ENCODE measurements around the gene ZNF823.

ZNF823 gene

GRCh38 chr19:11736696-11737095, 2.0 kb downstream of the ZNF823 start:
- no peak for DNase-seq

GRCh38 chr19:11735375-11735774, 3.4 kb downstream of the ZNF823 start:
- no peak for DNase-seq

GRCh38 chr19:11729586-11729985, 9.2 kb downstream of the ZNF823 start:
- DNase-seq, result no peak

- DNase-seq, result no peak
Measured at GRCh38 chr19:11722414-11722813, 16.3 kb downstream of the ZNF823 start.

- DNase-seq, result no peak
Measured at GRCh38 chr19:11721681-11722080, 17.1 kb downstream of the ZNF823 start.

GRCh38 chr19:11710313-11710712, 28.4 kb downstream of the ZNF823 start:
- DNase-seq, result no peak

GRCh38 chr19:11708457-11708856, 30.3 kb downstream of the ZNF823 start:
- no peak for DNase-seq

GRCh38 chr19:11705474-11705873, 33.3 kb downstream of the ZNF823 start:
- DNase-seq, result no peak

- DNase-seq, result no peak
Measured at GRCh38 chr19:11704626-11705025, 34.1 kb downstream of the ZNF823 start.

- DNase-seq, result peak in 1 of 2 experiments; percentile 19
Measured at GRCh38 chr19:11699931-11700794, 38.6 kb downstream of the ZNF823 start.

GRCh38 chr19:11698231-11698630, 40.5 kb downstream of the ZNF823 start:
- DNase-seq, result no peak

- DNase-seq, result no peak
Measured at GRCh38 chr19:11697284-11697855, 41.4 kb downstream of the ZNF823 start.

- peak; percentile 80 to 94 for DNase-seq
Measured at GRCh38 chr19:11694533-11695439, 44.0 kb downstream of the ZNF823 start.

- peak; percentile 68 to 92 for DNase-seq
Measured at GRCh38 chr19:11693505-11694499, 44.9 kb downstream of the ZNF823 start.

- no peak for DNase-seq
Measured at GRCh38 chr19:11692127-11692790, 46.5 kb downstream of the ZNF823 start.

GRCh38 chr19:11685676-11686650, 52.8 kb downstream of the ZNF823 start:
- DNase-seq, result no peak

GRCh38 chr19:11684987-11685675, 53.6 kb downstream of the ZNF823 start:
- no peak for DNase-seq

GRCh38 chr19:11680689-11681302, 58.0 kb downstream of the ZNF823 start:
- DNase-seq, result no peak

GRCh38 chr19:11678504-11678903, 60.2 kb downstream of the ZNF823 start:
- no peak for DNase-seq
